Endothelial cell of umbilical vein (primary cell): ENCODE data around the gene COL17A1. TPM values are rescaled to one million over a fixed set of nuclear protein-coding genes. Genes with fewer than 3 reads are reported as not detected.

Experiments used
- BruUV-seq: library from RNA; stranded (reverse); fragments of 400-500 nt; replicated peaks from 2 replicates; lab custom pipeline; 2021; lab: Mats Ljungman, UMichigan
- CTCF ChIA-PET: fragments of 300-600, 350-600 bp; sonication (Branson Sonifier 250); formaldehyde crosslinking; loops from one replicate; lab custom pipeline; 2021; ENCODE audit warnings: antibody characterized with exemption, inconsistent platforms; lab: Charles Lee
- POLR2A ChIA-PET: fragments of 300-600, 350-600 bp; sonication (Branson Sonifier 250); formaldehyde crosslinking; loops from one replicate; lab custom pipeline; 2021; ENCODE audit warnings: antibody characterized with exemption, inconsistent platforms; lab: Charles Lee
- DNase-seq: peaks from one replicate; pipeline ENCODE4 v3.0.0-alpha.2; 2011; ENCODE audit warnings: low read depth, low spot score
- FAIRE-seq: peaks from 2 replicates; lab custom pipeline; 2011; peaks lifted over from hg19 to GRCh38; lab: Jason Lieb, UNC
- H2AFZ ChIP-seq: 2 replicates; pipeline ENCODE4 v1.6.0; 2012; ENCODE audit warnings: low read depth, low read length, control low read depth, inconsistent platforms
- H3K27ac ChIP-seq: 2 replicates; pipeline ENCODE4 v1.5.1; 2011; ENCODE audit warnings: low read depth, mild to moderate bottlenecking, control low read depth, low read length, moderate library complexity; ENCODE audit not compliant: insufficient read depth
- H3K27me3 ChIP-seq, 2 experiments: 2 replicates each; pipeline versions ENCODE4 v1.6.0 to v1.6.1; 2011; ENCODE audit warnings: low read length in 2 of 2, mixed read lengths in 1 of 2; ENCODE audit not compliant: control insufficient read depth in 2 of 2, insufficient read depth in 2 of 2
- H3K36me3 ChIP-seq, 2 experiments: 2 replicates in 1 of 2; 3 replicates in 1 of 2; pipeline ENCODE4 v1.5.1; 2011; ENCODE audit warnings: low read length in 2 of 2, mild to moderate bottlenecking in 1 of 2, moderate library complexity in 1 of 2; ENCODE audit not compliant: control insufficient read depth in 2 of 2, insufficient read depth in 2 of 2; ENCODE audit errors: extremely low read depth in 1 of 2
- H3K4me1 ChIP-seq: 3 replicates; pipeline ENCODE4 v1.5.1; 2011; ENCODE audit warnings: mild to moderate bottlenecking, low read length; ENCODE audit not compliant: control insufficient read depth, insufficient read depth; ENCODE audit errors: extremely low read depth
- H3K4me2 ChIP-seq: 2 replicates; pipeline ENCODE4 v1.6.1; 2011; ENCODE audit warnings: low read length, control low read depth, mixed read lengths; ENCODE audit not compliant: insufficient read depth
- H3K4me3 ChIP-seq, 3 experiments: fragments of 200-600 bp in 1 of 3; sonication (generic), shearing (Covaris generic) in 1 of 3; replicated peaks in 1 of 3; 2 replicates each; pipeline ENCODE4 v1.5.1; 2011 to 2016; ENCODE audit warnings: control low read depth in 3 of 3, low read length in 3 of 3, mild to moderate bottlenecking in 2 of 3, inconsistent platforms in 1 of 3, low read depth in 1 of 3, moderate library complexity in 1 of 3; ENCODE audit not compliant: insufficient read depth in 1 of 3
- H3K79me2 ChIP-seq: 2 replicates; pipeline ENCODE4 v1.6.0; 2012; ENCODE audit warnings: low read length, inconsistent platforms; ENCODE audit not compliant: control insufficient read depth, insufficient read depth
- H3K9ac ChIP-seq: replicated peaks from 2 replicates; pipeline ENCODE3; 2011; ENCODE audit warnings: low read length, control low read depth; ENCODE audit not compliant: insufficient read depth; ENCODE audit errors: extremely low read depth
- H3K9me1 ChIP-seq: replicated peaks from 3 replicates; pipeline ENCODE4 v1.6.0; 2011; ENCODE audit warnings: mild to moderate bottlenecking, low read length; ENCODE audit not compliant: control insufficient read depth, insufficient read depth; ENCODE audit errors: extremely low read depth
- H3K9me3 ChIP-seq: replicated peaks from 2 replicates; pipeline ENCODE4 v1.5.1; 2012; ENCODE audit warnings: low read length, inconsistent platforms; ENCODE audit not compliant: control insufficient read depth, insufficient read depth
- H4K20me1 ChIP-seq: replicated peaks from 2 replicates; pipeline ENCODE3; 2011; ENCODE audit warnings: mild to moderate bottlenecking, low read length; ENCODE audit not compliant: control insufficient read depth, insufficient read depth; ENCODE audit errors: extremely low read depth
- CTCF ChIP-seq, 2 donors: IDR thresholded peaks; 1 replicate in 1 of 2; 2 replicates in 1 of 2; pipeline ENCODE4 v1.5.1; 2011; ENCODE audit warnings: low read length in 2 of 2, mild to moderate bottlenecking in 2 of 2, moderate library complexity in 2 of 2, control low read depth in 1 of 2, inconsistent platforms in 1 of 2, low read depth in 1 of 2; ENCODE audit not compliant: insufficient read depth in 1 of 2; ENCODE audit errors: extremely low read depth in 1 of 2
- FOS ChIP-seq: IDR thresholded peaks from 2 replicates; pipeline ENCODE4 v1.6.1; 2011; ENCODE audit warnings: mild to moderate bottlenecking, low read length, moderate library complexity, borderline replicate concordance; ENCODE audit not compliant: insufficient read depth
- GATA2 ChIP-seq: IDR thresholded peaks from 2 replicates; pipeline ENCODE4 v1.7.0; 2011; ENCODE audit warnings: low read depth, mild to moderate bottlenecking, moderate library complexity, mixed read lengths, low read length; ENCODE audit not compliant: insufficient read length, insufficient read depth
- JUN ChIP-seq: IDR thresholded peaks from 2 replicates; pipeline ENCODE4 v1.6.1; 2011; ENCODE audit warnings: borderline replicate concordance, low read depth; ENCODE audit not compliant: insufficient read length, insufficient read depth
- MAX ChIP-seq: IDR thresholded peaks from 2 replicates; pipeline ENCODE4 v1.6.1; 2011; ENCODE audit not compliant: insufficient read depth, insufficient read length
- MYC ChIP-seq: IDR thresholded peaks from one replicate; pipeline ENCODE4 v1.6.1; 2011; ENCODE audit warnings: mild to moderate bottlenecking, low read depth, low read length
- POLR2AphosphoS5 ChIP-seq: IDR thresholded peaks from 2 replicates; pipeline ENCODE4 v1.6.1; 2012; ENCODE audit warnings: low read depth, mild to moderate bottlenecking, control low read depth, low read length, moderate library complexity; ENCODE audit not compliant: insufficient read depth
- dilution Hi-C: fragments of 300-500 bp; cut with MboI; formaldehyde crosslinking; loops from one replicate; pipeline ENCODE4 v1.15.0; 2019; ENCODE audit warnings: low sequenced_read_pairs; ENCODE audit not compliant: extremely low pct_ligation_motif_present
- intact Hi-C: fragments of 100-400 bp; cut with micrococcal nuclease; formaldehyde crosslinking; loops from one replicate; pipeline ENCODE4 v1.10.0; 2022
- polyA plus RNA-seq, 4 experiments: library from polyadenylated mRNA; depleted of rRNA in 3 of 4; stranded (reverse) in 3 of 4; unstranded in 1 of 4; fragments of >200 nt; gene quantifications; 2 replicates each; pipeline versions ENCODE4 v1.2.1 to v1.2.3, GENCODE V29; 2011 to 2012; ENCODE audit warnings: missing spikeins in 1 of 4
- total RNA-seq: library from RNA; stranded (reverse); gene quantifications from 2 replicates; pipeline ENCODE4 v1.2.3, GENCODE V29; 2021

COL17A1 gene
- total and polyA plus RNA-seq, 2 donors (not counting 3 experiments of a cell fraction or from before 2014, with no cell fraction given), result 0.57 to 1.3 TPM

GRCh38 chr10:104002911-104003310 lies 82.8 kb downstream of the COL17A1 start:
- Histone ChIP-seq H2AFZ (no peak overlapping the region), H3K36me3 (peaks cover 0 to 22% of the 10 kb centered on the region in 2 experiments), H3K79me2 (no peaks in the 10 kb centered on the region), H3K9ac (no peak overlapping the region), H3K9me3 (no peaks in the 10 kb centered on the region), H3K4me2 (no peak overlapping the region), H3K27ac (no peak overlapping the region), H3K4me1 (no peaks in the 10 kb centered on the region), H3K27me3 (no peaks in the 10 kb centered on the region), H3K9me1 (no peaks in the 10 kb centered on the region), H3K4me3 (no peak overlapping the region), H4K20me1 (no peaks in the 10 kb centered on the region)
- ChIA-PET POLR2A (no interaction called here), CTCF (interaction anchor here (0.7 kb wide), 1 partner anchor 10 kb away, joined by 3 read pairs; no protein-coding TSS in a partner anchor)
- dilution Hi-C loops (no loop called here), intact Hi-C loops (no loop called here)
- FAIRE-seq (no peak), DNase-seq (no peak)
- no TSS peak for BruUV-seq
- TF ChIP-seq POLR2AphosphoS5 (no peak), MYC (no peak), CTCF (IDR thresholded peaks at IDR 0.05; ENCODE audit: extremely low read depth in 1 of 2, insufficient read depth in 1 of 2, low read depth in 1 of 2, low read length in 2 of 2) (no peak), GATA2 (no peak), FOS (no peak)

GRCh38 chr10:103998805-103999204 lies 86.9 kb downstream of the COL17A1 start:
- intact Hi-C loops, result no loop called here
- FAIRE-seq, result no peak

More at GRCh38 chr10:103998805-103999204, 86.9 kb downstream of the COL17A1 start:
- H3K4me2 ChIP-seq, result no peak overlapping the region
- dilution Hi-C loops, result no loop called here
- no peaks in the 10 kb centered on the region for H3K9me1 ChIP-seq
- H4K20me1 ChIP-seq, result no peaks in the 10 kb centered on the region
- BruUV-seq, result no TSS peak
- peaks cover 6% of the 10 kb centered on the region for H3K4me1 ChIP-seq
- H3K27me3 ChIP-seq, result no peaks in the 10 kb centered on the region
- POLR2A ChIA-PET, result no interaction called here
- peaks cover 0 to 20% of the 10 kb centered on the region in 2 experiments for H3K36me3 ChIP-seq
- no peak for DNase-seq
- H3K79me2 ChIP-seq, result peaks cover 13% of the 10 kb centered on the region
- no peak overlapping the region for H3K27ac ChIP-seq
- H3K9ac ChIP-seq, result no peak overlapping the region
- CTCF ChIA-PET, result interaction anchor here (0.8 to 1.5 kb wide), 2 partner anchors 8 to 12 kb away, joined by 3 to 4 read pairs; no protein-coding TSS in a partner anchor
- TF ChIP-seq JUN (no peak), MAX (no peak)
- H2AFZ ChIP-seq, result no peak overlapping the region
- no peaks in the 10 kb centered on the region for H3K9me3 ChIP-seq
- H3K4me3 ChIP-seq, result no peak overlapping the region
